Sigmoid colon (tissue), 7 donors: ENCODE measurements around the gene CCDC187. TPM values are rescaled to one million over a fixed set of nuclear protein-coding genes. Genes with fewer than 3 reads are reported as not detected.

ENCODE experiments used
- DNase-seq: peaks from one replicate; pipeline ENCODE4 v3.0.0-alpha.2; 2019
- H3K27ac ChIP-seq, 4 donors: fragments of 200-600 bp; sonication (generic); one replicate each; pipeline ENCODE4 v1.5.1; 2016 to 2019; ENCODE audit warnings: mild to moderate bottlenecking in 1 of 4
- H3K27me3 ChIP-seq, 3 donors: fragments of 200-600 bp; sonication (generic); one replicate each; pipeline ENCODE4 v1.5.1; 2019; ENCODE audit warnings: mild to moderate bottlenecking in 1 of 3
- H3K36me3 ChIP-seq, 4 donors: fragments of 200-600 bp; sonication (generic); one replicate each; pipeline ENCODE4 v1.5.1; 2016 to 2019
- H3K4me1 ChIP-seq, 4 donors: fragments of 200-600 bp; sonication (generic); one replicate each; pipeline ENCODE4 v1.5.1; 2017 to 2019
- H3K4me3 ChIP-seq, 4 donors: fragments of 200-600 bp; sonication (generic); one replicate each; pipeline ENCODE4 v1.5.1; 2017 to 2019; ENCODE audit warnings: mild to moderate bottlenecking in 2 of 4, moderate library complexity in 1 of 4
- H3K9me3 ChIP-seq, 4 donors: fragments of 200-600 bp in 3 of 4; sonication (generic) in 3 of 4; one replicate each; pipeline versions ENCODE4 v1.5.1 to v1.6.1; 2013 to 2019
- EP300 ChIP-seq, 4 donors: sonication (generic); formaldehyde crosslinking; IDR thresholded peaks; one replicate each; pipeline ENCODE4 v1.6.1; 2017; ENCODE audit warnings: antibody characterized with exemption in 4 of 4
- POLR2A ChIP-seq, 2 donors: fragments of 450-650 bp; IDR thresholded peaks; one replicate each; pipeline ENCODE4 v1.6.1; 2016; ENCODE audit warnings: antibody characterized with exemption in 2 of 2, mild to moderate bottlenecking in 2 of 2, moderate library complexity in 2 of 2
- POLR2AphosphoS5 ChIP-seq, 4 donors: sonication (generic); formaldehyde crosslinking; IDR thresholded peaks; one replicate each; pipeline ENCODE4 v1.6.1; 2017; ENCODE audit warnings: antibody characterized with exemption in 4 of 4
- WGBS, 2 donors: extraction: QIAGEN DNeasy Blood & Tissue Kit; methylation state at CpG; one replicate each; pipeline ENCODE4 v1.1.7; 2013; 5-methylcytosine and 5-hydroxymethylcytosine counted together
- intact Hi-C: fragments of 100-400 bp; cut with DNase I; formaldehyde crosslinking; loops from one replicate; pipeline ENCODE4 v1.15.1; 2023
- polyA plus RNA-seq, 3 donors: library from polyadenylated mRNA; stranded (reverse); fragments of 200-250 nt; gene quantifications; one replicate each; pipeline ENCODE4 v1.2.3, GENCODE V29; 2013
- total RNA-seq, 4 donors: library from RNA; depleted of rRNA; stranded (reverse); fragments of >200 nt; gene quantifications; one replicate each; pipeline ENCODE4 v1.1.0, GENCODE V29; 2016
- TF ChIP-seq, protein P1 (sequence below), 4 experiments: fragments of 450-650 bp in 3 of 4; fragments of 200-600 bp in 1 of 4; IDR thresholded peaks; one replicate each; pipeline ENCODE4 v1.5.1; 2016 to 2019; ENCODE audit warnings: antibody characterized with exemption in 4 of 4, mild to moderate bottlenecking in 3 of 4, moderate library complexity in 2 of 4
- donor health status: healthy with polysubstance abuse.
- donor health status: Bipolar disorder and iron deficiency.
- donor health status: healthy.

Gene CCDC187
- total and polyA plus RNA-seq, 7 donors, result 0.32 TPM; not detected in 6

GRCh38 chr9:136309806-136310220, 5.9 kb upstream of the CCDC187 start:
- no peak for DNase-seq
- TF ChIP-seq, protein P1, sequence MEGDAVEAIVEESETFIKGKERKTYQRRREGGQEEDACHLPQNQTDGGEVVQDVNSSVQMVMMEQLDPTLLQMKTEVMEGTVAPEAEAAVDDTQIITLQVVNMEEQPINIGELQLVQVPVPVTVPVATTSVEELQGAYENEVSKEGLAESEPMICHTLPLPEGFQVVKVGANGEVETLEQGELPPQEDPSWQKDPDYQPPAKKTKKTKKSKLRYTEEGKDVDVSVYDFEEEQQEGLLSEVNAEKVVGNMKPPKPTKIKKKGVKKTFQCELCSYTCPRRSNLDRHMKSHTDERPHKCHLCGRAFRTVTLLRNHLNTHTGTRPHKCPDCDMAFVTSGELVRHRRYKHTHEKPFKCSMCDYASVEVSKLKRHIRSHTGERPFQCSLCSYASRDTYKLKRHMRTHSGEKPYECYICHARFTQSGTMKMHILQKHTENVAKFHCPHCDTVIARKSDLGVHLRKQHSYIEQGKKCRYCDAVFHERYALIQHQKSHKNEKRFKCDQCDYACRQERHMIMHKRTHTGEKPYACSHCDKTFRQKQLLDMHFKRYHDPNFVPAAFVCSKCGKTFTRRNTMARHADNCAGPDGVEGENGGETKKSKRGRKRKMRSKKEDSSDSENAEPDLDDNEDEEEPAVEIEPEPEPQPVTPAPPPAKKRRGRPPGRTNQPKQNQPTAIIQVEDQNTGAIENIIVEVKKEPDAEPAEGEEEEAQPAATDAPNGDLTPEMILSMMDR (IDR thresholded peaks at IDR 0.05), result no peak
- TF ChIP-seq POLR2A (IDR thresholded peaks at IDR 0.05), result no peak
- no peak for TF ChIP-seq POLR2AphosphoS5 (IDR thresholded peaks at IDR 0.05)
- TF ChIP-seq EP300 (IDR thresholded peaks at IDR 0.05), result no peak
- H3K27me3 ChIP-seq, result peaks cover 11 to 69% (median 25%) of the 10 kb centered on the region in 3 donors
- no peaks in the 10 kb centered on the region for H3K9me3 ChIP-seq
- no peaks in the 10 kb centered on the region for H3K36me3 ChIP-seq
- H3K4me1 ChIP-seq, result no peaks in the 10 kb centered on the region
- no peak overlapping the region for H3K27ac ChIP-seq
- H3K4me3 ChIP-seq, result no peak overlapping the region
- WGBS, 2 donors, result 88 to 95% methylated on average over 5 of the region's 5 CpGs
- intact Hi-C loops, result no loop called here

- TF ChIP-seq POLR2A (IDR thresholded peaks at IDR 0.05), result no peak
- TF ChIP-seq EP300 (IDR thresholded peaks at IDR 0.05), result no peak
- intact Hi-C loops, result no loop called here
- no peak overlapping the region for H3K27ac ChIP-seq
- H3K27me3 ChIP-seq, result peaks cover 11 to 75% (median 25%) of the 10 kb centered on the region in 3 donors
- H3K4me3 ChIP-seq, result no peak overlapping the region
- H3K9me3 ChIP-seq, result no peaks in the 10 kb centered on the region
- 54 to 67% methylated on average over 22 of the region's 22 CpGs for WGBS, 2 donors
- H3K4me1 ChIP-seq, result no peaks in the 10 kb centered on the region
- H3K36me3 ChIP-seq, result no peaks in the 10 kb centered on the region
- DNase-seq, result no peak
Measured at GRCh38 chr9:136309101-136309801, 5.4 kb upstream of the CCDC187 start.

DNA sequence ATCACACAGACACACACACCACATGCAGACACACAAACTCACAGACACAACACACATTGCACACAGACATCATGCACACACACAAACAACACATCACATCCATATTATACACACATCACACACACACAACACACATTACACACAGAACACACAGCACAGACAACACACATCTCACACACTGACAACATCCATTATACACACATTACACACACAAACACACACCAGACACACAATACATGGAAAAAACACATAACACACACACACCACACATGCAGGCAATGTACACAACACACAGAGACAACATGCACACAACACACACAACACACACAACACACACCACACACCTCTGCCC, 4.8 kb upstream of the CCDC187 start:
- DNase-seq, result no peak
- TF ChIP-seq POLR2A (IDR thresholded peaks at IDR 0.05) (no peak), POLR2AphosphoS5 (IDR thresholded peaks at IDR 0.05) (no peak), EP300 (IDR thresholded peaks at IDR 0.05) (no peak)
- TF ChIP-seq, protein P1 (IDR thresholded peaks at IDR 0.05), result no peak
- no peak overlapping the region for H3K27ac ChIP-seq
- intact Hi-C loops, result no loop called here
- H3K4me1 ChIP-seq, result no peaks in the 10 kb centered on the region
- H3K27me3 ChIP-seq, result peaks cover 11 to 78% (median 28%) of the 10 kb centered on the region in 3 donors
- no peaks in the 10 kb centered on the region for H3K9me3 ChIP-seq
- H3K4me3 ChIP-seq, result no peak overlapping the region
- H3K36me3 ChIP-seq, result no peaks in the 10 kb centered on the region

GRCh38 chr9:136308006-136308701, 4.3 kb upstream of the CCDC187 start:
- no peak for DNase-seq
- H3K27me3 ChIP-seq, result peaks cover 11 to 81% (median 31%) of the 10 kb centered on the region in 3 donors
- no peaks in the 10 kb centered on the region for H3K36me3 ChIP-seq
- H3K9me3 ChIP-seq, result no peaks in the 10 kb centered on the region
- H3K4me3 ChIP-seq, result no peak overlapping the region
- no peak overlapping the region for H3K27ac ChIP-seq
- 92 to 97% methylated on average over 4 of the region's 4 CpGs for WGBS, 2 donors
- intact Hi-C loops, result no loop called here
- H3K4me1 ChIP-seq, result no peaks in the 10 kb centered on the region
- TF ChIP-seq, protein P1 (IDR thresholded peaks at IDR 0.05), result no peak
- no peak for TF ChIP-seq POLR2A (IDR thresholded peaks at IDR 0.05)
- TF ChIP-seq EP300 (IDR thresholded peaks at IDR 0.05), result no peak
- TF ChIP-seq POLR2AphosphoS5 (IDR thresholded peaks at IDR 0.05), result no peak

DNA sequence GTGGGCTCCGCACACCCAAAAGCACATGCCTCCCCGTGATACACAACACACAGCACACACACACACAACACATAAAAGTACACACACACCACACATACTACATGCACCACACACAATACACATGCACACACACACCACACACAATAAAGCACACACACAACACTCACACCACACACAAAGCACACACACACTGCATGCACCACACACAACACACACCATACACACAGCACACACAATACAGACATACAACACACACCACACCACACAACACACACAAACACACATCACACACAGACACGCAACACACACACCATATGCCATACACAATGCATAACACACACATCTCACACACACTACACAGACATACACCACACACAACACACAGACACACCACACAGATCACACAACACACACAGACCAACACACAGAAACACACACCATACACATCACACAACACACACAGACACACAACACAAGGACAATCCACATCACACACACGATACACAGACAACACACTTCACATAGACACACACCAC, 3.4 kb upstream of the CCDC187 start:
- intact Hi-C loops, result no loop called here
- no peak overlapping the region for H3K4me3 ChIP-seq
- no peak for DNase-seq
- peaks cover 11 to 78% (median 31%) of the 10 kb centered on the region in 3 donors for H3K27me3 ChIP-seq
- H3K9me3 ChIP-seq, result no peaks in the 10 kb centered on the region
- no peak for TF ChIP-seq EP300 (IDR thresholded peaks at IDR 0.05)
- TF ChIP-seq, protein P1 (IDR thresholded peaks at IDR 0.05), result no peak
- TF ChIP-seq POLR2A (IDR thresholded peaks at IDR 0.05), result no peak
- TF ChIP-seq POLR2AphosphoS5 (IDR thresholded peaks at IDR 0.05), result no peak
- 56 to 74% methylated on average over 4 of the region's 4 CpGs for WGBS, 2 donors
- H3K36me3 ChIP-seq, result no peaks in the 10 kb centered on the region
- H3K4me1 ChIP-seq, result no peaks in the 10 kb centered on the region
- no peak overlapping the region for H3K27ac ChIP-seq
